NB4 (cell line): Measurements from ENCODE around the gene PRRC1.

Experiments used
- DNase-seq: peaks from one replicate; pipeline ENCODE4 v3.0.0; 2010; ENCODE audit warnings: low read depth
- H3K4me3 ChIP-seq: one replicate; pipeline ENCODE4 v1.5.1; 2011; ENCODE audit warnings: mild to moderate bottlenecking, low read depth, low read length, moderate library complexity
- MYC ChIP-seq: IDR thresholded peaks from 2 replicates; pipeline ENCODE4 v1.6.1; 2011; ENCODE audit warnings: low read depth, low read length
- POLR2A ChIP-seq: IDR thresholded peaks from 2 replicates; pipeline ENCODE4 v1.6.1; 2011; ENCODE audit warnings: mild to moderate bottlenecking; ENCODE audit not compliant: insufficient read length; ENCODE audit errors: extremely low read depth
- TF ChIP-seq, protein P1 (sequence below): IDR thresholded peaks from one replicate; pipeline ENCODE4 v1.5.1; 2012; ENCODE audit warnings: low read depth, low read length
- TF ChIP-seq, protein P2 (sequence below): IDR thresholded peaks from 2 replicates; pipeline ENCODE4 v1.6.1; 2011; ENCODE audit warnings: low read depth, low read length

PRRC1 gene

DNA sequence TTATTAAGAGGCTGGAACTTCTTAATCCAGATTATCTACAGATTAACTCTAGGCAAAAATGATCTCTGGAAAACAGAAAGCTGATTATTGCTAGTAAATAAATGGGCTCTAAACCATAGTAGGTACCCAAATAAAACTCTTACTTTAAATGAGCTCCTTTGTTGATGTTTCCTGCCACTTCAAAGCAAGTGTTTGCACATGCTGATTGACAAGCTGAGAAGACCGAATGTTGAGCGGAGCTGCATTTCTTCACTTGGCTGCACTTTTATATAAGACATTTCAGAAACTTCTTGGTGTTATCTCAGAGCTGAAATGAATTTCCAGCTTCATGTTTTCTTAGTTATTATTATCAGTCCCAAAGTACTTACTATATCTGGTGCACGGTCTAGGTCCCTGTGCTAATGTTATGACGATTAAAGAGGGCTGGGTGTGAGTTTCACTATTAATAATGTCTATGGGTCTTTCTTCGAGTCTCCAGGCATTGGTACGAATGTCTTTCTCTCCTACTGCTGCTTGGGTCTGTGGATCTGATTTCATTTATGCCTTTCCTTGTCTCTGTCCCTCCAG is 72.8 kb downstream of the PRRC1 start:
- no peak for DNase-seq
- TF ChIP-seq MYC (no peak), POLR2A (no peak)
- TF ChIP-seq, protein P1, sequence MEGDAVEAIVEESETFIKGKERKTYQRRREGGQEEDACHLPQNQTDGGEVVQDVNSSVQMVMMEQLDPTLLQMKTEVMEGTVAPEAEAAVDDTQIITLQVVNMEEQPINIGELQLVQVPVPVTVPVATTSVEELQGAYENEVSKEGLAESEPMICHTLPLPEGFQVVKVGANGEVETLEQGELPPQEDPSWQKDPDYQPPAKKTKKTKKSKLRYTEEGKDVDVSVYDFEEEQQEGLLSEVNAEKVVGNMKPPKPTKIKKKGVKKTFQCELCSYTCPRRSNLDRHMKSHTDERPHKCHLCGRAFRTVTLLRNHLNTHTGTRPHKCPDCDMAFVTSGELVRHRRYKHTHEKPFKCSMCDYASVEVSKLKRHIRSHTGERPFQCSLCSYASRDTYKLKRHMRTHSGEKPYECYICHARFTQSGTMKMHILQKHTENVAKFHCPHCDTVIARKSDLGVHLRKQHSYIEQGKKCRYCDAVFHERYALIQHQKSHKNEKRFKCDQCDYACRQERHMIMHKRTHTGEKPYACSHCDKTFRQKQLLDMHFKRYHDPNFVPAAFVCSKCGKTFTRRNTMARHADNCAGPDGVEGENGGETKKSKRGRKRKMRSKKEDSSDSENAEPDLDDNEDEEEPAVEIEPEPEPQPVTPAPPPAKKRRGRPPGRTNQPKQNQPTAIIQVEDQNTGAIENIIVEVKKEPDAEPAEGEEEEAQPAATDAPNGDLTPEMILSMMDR: no peak
- TF ChIP-seq, protein P2, sequence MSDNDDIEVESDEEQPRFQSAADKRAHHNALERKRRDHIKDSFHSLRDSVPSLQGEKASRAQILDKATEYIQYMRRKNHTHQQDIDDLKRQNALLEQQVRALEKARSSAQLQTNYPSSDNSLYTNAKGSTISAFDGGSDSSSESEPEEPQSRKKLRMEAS: no peak
- no peak overlapping the region for H3K4me3 ChIP-seq

DNA sequence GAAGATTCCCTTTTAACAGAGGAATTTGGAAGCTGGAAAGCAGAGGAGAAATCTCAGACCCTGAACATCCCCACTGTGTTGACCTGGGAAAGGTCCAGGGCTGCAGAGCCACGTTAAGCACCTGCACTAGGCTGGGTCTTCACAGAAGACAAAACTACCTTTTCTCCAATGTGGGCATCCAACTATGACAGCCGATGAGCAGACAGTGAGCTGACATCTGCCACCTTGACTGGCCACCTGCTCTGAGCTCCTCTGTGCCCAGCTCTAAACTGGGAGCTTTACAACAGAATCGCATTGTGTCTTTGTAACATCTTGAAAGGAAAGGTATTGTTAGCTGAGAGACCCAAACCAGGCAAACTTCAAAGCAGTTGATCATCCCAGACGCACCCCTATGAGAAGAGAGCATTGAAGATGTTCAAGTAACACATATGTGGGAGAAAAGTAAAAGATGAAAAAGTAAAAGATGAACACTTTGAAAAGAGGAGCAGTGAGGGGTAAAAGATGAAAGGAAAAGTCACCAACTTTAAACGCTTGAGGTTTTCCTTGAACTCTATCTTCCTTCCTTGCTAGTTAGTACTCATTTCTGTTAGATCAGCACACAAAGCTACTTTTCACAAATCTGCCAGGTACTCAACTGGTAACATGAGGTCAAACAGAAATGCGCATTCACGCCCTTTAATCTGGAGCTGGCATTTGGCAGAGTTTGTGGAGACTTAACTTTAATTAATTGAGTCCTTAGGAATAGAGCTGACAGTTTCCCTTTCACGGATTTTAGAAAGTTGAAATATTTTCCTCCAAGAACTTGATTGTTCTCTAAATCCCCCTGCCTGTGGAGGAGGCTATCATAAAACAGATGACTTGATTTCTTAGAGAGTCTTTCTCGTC is 78.3 kb downstream of the PRRC1 start:
- no peak for TF ChIP-seq POLR2A
- TF ChIP-seq, protein P1: no peak
- no peak for TF ChIP-seq MYC
- TF ChIP-seq, protein P2: no peak
- no peak overlapping the region for H3K4me3 ChIP-seq

DNA sequence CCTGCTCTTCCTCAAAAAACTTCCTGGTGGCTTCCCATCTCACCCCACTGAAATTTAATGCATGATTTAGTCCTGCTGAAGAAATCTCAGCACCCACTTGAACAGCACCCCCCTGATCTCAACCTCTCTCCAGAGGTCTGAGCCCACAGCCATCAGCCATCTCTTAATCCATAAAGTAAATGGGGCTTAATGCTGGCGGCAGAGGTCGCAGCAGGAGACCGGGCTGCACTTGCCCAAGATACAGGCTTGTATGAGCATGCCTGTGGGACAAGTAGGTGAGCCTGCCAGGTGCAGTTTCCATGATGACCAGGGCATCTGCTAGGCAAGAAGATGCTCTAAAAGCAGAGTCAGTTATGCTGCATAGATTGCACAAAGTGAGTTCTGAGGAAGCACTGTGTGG is 79.1 kb downstream of the PRRC1 start:
- TF ChIP-seq POLR2A (no peak), MYC (no peak)
- TF ChIP-seq, protein P1: no peak
- TF ChIP-seq, protein P2: no peak
- DNase-seq: no peak
- H3K4me3 ChIP-seq: no peak overlapping the region

More for the DNA sequence above, 78.3 kb downstream of the PRRC1 start:
- no peak for DNase-seq

DNA sequence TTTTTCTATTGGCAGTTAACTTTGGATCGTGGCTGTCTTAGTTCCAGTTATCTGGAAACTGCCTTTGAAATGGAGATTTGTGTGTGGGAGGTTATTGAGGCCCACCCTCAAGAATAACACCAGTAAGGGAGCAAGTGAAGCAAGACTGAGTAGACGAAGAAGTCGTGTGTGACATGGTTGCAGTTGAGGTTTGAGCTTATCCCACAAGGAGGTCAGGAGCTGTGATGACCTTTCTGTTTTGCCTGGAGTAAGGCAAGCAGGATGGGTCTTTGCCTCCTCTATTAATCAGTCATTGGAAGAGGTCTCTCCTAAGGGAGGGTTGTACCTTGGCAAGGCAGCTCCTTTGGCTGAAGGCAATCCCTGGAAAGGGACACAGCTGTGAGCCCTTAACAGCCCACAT is 81.9 kb downstream of the PRRC1 start:
- TF ChIP-seq, protein P2: no peak
- TF ChIP-seq MYC: no peak
- TF ChIP-seq POLR2A: no peak
- TF ChIP-seq, protein P1: no peak
- H3K4me3 ChIP-seq: no peak overlapping the region
- no peak for DNase-seq

DNA sequence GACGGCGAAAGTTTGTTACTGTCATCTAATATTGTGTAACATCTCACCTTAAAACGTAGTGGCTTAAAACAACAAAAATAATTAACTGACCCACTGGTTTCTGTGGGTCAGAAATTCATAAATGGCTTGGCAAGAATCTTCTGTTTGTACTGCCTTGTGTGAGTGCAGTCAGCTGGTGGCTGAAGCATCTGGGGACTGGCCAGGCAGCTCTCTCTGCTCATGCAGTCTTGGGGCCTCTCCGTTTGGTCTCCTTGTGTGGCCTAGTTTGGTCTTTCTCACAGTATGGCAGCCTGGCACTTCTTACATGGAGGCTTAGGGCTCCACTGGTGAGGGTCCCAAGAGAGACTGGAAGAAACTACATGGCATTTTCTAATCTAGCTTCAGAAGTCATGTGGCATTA is 82.4 kb downstream of the PRRC1 start:
- H3K4me3 ChIP-seq: no peak overlapping the region
- TF ChIP-seq, protein P2: no peak
- TF ChIP-seq POLR2A (no peak), MYC (no peak)
- TF ChIP-seq, protein P1: no peak
- no peak for DNase-seq
